ENCODE measurements around the gene CELF2.
"Not testable (repeated sequence)": the region's sequence is repeated elsewhere in the genome, so short reads cannot be mapped to it uniquely, and the experiment has no call there.

Gene CELF2

DNA sequence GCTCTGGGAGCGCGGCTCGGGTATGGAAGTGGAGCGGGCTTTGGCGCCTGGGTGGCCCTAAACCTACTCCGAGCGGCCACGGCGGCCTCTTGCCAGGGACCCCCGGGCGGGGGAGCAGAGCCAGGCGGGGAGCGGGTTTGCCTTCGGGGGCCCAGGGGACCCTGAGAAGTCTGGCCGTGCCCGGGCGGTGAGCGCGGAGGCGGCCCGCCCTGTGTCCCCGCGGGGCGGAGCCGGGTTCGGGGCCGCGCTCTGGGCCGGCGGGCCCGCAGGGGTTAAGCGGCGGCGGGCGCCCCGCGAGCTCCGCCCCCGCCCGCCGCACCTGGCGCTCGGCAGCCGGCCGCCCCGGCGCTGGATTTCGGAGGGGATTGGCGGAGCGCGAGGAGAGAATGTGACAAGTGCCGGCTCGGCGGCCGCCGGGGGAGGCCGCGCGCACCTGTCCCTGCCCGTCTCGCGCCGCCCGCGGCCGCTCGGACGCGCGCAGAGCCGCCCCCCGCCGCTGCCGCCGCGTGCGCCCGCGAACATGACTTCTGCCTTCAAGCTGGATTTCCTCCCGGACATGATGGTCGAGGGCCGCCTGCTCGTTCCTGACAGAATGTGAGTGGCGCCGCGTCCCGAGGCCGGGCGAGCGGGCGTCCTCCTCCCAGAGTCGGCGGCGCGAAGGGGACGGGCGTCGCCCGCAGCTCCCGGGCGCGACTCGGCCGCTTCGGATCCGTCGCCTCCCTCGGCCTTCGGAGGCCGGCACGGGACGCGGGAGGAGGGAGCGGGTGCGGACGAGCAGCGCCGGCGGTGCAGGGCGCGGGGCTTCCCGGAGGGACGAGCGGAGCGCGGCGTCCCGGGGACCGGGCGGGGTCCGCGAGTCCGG, at the start of gene CELF2:
CELF2 (plus strand) TSS at position 303 of the 862 bp plus-strand sequence; CDS start at position 521, 218 bp downstream.
- peak; percentile 43 for DNase-seq (ENCODE audit: low read depth)

DNA sequence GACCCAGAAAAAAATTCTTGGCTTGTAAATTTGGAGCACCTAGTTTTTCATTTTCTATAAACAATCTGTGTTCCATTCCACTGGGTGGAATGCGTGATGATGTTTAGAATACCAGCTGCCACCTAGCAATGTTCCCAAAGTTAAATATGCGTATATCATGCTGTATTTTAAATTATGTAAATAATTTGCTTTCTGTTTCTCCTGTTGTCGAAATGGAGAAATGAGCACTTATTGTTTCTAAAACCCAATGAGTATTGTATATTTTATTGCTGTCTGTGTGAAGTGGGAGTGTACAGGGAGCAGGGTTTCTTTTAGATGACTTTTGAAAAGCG, 49.4 kb upstream of the CELF2 start:
- DNase-seq (ENCODE audit: low read depth): no peak

DNA sequence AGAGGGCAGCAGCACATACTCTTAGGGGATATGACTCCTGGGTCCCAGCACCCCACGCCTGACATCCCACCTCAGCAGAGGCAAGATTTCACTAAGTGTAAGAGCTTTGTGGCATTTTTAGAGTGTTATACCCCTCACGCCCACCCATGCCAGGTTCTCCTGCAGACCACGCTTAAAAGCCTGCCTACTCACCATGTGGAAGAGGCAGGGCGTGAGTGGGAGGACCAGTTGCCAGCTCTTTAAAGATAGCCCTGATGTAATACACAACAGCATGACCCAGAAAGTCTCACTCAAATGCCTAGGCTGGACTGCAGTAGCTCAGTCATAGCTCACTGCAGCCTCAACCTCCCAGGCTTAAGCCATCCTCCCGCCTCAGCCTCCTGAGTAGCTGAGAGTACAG, 44.4 kb upstream of the CELF2 start:
- no peak for DNase-seq (ENCODE audit: low read depth)

DNA sequence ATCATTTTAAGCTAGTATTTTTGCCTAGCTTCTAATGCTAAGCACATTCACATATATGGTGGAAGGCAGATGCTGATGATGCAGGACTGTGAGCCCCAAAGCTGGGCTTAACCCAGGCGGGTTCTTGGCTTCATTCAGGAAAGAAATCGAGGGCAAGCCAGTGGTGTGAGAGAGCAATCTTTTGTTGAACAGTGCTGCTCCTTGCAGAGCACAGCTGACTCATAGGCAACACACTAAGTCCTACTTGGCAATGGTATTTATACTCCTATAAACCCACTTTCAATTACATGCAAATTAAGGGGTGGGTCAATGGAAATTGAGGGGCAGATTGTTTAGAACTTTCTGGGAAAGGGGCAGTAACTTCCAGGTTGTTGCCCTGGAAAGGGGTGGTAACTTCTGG, 42.0 kb upstream of the CELF2 start:
- no peak for DNase-seq (ENCODE audit: low read depth)

DNA sequence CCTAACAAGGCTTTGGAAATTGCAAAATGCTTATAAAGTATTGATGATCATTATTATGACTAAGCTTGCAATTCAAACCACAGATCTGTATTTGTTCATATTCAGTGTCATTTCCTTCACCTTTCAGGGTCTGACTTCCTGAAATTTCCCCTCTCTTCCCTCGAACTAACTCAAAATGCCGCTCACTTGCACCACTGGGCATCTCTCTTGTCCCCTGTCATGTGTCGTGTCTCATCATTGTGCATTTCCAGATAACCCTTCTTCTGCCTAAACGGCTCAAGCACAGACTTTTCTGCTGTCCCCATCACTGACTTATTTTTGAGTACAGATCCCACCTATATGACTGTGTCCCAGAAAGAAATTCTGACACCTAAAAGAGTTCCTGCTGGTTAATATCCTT, 41.0 kb upstream of the CELF2 start:
- no peak for DNase-seq (ENCODE audit: low read depth)

DNA sequence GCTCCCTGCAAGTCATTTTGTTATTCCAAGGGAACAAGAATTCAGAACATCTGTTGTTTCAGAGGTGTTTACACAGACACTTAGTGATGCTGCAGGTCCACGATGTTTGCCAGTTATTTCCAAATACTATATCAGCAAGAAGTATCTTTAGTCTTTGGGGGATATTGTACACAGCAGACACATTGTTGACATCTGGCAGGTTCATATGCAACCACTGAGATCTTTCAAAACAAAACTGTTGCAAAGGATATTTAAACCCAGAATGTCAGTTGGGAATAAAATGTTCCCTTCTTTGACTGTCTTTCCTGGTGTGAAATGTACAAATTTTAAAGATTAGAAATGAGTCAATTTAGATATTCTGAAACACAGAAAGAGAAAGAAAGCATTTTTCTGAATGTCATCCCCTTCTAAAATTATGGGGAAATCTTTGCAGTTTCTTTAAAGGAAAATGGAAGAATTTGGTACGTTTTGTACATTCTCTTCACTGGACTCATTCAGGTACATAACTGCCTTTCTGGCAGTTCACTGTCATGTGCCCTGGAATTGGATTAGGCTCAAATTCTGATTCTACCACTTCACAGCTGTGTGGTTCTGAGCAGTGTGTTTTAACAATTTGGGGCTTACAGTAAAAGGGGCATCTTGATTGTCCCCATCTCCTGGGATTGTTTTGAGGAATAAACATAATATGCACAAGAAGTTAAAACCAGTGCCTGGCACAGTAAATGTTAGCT, 40.3 kb upstream of the CELF2 start:
- DNase-seq (ENCODE audit: low read depth): no peak

DNA sequence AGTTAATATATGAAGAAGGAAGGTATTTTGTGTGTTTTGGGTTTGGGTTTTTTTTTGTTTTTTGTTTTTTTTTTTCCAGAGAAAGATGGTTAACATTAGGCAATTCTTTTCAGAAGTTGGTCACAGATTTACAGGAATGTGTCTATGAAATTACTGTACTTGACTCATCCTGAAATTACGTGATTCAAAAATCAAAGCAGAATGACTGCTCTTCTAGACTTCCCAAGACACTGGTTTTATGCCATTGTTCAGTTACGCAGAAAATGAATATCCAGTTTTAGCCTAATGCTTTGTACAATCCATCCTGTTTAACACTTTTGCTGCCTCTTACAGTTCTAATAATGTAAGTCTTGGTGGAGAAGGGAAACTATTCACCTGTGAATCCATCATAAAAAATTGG, 39.7 kb upstream of the CELF2 start:
- DNase-seq (ENCODE audit: low read depth): no peak

DNA sequence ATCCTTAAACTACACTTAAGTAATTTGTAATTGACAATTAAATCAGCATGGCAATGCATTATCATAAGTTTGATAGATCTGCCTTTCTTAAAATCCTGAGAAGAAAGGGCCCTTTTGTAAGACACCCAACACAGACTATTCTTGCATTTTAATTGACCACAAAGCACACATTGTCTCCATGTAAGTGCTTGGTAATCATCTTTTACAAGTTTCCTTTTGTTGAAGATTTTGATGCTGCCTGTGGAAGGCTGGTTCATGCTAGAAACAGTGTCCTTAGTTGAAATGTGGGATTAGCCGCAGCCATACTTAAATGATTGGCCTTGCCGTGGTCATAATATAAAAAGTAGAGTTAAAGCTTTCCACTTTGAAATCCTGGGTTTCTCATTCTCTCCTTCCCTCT, 32.3 kb upstream of the CELF2 start:
- no peak for DNase-seq (ENCODE audit: low read depth)

DNA sequence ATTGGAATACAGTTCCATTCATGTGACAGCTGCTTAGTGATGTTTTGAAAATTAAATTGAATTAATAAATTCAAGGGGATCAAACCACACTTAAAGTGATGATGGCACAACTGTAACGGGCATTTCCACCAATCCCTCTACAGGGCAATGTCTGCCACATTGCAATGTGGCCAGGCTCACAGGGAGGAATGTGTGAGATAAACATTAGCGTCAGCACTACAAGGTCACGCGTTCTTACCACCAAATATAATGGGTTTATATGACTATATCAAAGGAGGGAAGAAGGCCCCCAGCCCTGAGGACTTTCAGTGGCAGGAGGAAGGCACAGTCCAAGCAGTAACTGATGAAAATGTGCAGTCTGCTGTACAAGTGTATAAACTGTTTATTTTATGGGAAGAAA, 31.1 kb upstream of the CELF2 start:
- no peak for DNase-seq (ENCODE audit: low read depth)

DNA sequence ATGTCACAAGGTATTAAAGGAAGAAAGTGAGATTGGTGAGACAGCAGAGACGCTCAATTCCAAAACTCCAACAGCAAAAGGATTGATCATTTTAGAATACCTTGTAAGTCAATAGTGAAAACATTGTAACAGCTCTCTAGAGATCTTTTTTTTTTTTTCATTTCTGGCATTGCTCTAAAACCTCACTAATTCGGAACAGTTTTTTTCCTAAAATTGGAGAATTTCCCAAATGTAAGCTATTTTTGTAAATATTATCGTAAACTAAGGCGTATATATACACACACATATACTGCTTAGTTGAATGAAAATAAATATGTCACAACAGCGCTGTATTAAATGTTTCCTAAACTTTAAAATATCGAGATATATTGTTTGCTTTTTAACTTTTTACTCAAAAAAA, 30.6 kb upstream of the CELF2 start:
- DNase-seq (ENCODE audit: low read depth): no peak

DNA sequence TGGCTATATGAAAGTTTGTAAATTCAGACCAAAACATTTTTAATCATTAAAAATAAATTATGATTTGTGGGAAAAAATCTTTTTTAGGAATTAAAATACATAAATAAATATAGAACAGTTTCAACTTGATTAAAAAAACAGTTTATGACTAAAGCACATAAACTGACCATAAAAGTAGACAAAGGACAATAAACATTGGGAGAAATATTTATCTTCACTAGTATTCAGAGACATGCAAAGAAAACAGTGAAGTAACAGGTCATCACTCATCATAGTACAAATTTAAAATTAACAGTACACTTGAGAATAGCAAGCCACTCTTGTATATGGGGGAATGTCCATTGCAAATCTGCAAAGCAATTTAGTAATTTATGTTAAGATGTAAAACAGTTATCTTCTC, 28.0 kb upstream of the CELF2 start:
- DNase-seq (ENCODE audit: low read depth): no peak

DNA sequence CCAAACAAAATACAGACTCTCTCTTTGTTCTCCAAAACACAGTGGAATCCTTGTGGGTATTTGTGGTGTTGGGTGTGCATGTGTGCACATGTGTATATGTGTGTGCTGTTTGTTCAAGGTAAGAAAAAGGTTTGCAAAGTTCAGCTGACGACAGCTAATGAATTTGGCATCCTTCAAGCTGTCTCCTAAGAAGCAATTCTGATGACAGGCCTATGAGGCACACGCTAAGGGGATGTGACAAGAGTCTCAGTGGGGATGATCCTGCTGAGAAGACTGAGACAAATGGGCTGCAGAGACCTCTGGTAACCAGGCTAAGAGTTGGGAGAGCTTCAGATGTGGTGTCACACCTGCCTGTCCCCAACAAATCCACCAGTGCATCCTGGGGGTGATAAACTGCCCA, 26.5 kb upstream of the CELF2 start:
- no peak for DNase-seq (ENCODE audit: low read depth)

DNA sequence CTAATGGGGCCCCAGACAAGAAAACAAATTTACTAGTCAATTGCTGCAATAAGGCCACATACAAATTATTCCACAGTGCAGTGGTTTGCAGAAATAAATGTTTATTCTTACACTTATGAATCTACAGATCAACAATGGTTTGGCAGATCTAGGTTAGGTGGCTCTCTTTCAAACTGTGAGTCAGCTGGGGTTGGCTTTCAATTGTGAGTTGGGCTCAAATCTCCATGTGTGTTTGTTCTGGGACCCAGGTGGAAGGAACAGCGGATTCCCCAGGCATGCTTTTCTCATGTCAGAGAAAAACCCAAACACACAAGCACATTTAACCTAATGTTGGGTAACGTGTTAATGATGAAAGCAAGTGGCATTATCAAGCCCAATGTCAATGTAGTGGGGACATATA, 25.6 kb upstream of the CELF2 start:
- DNase-seq (ENCODE audit: low read depth): no peak

DNA sequence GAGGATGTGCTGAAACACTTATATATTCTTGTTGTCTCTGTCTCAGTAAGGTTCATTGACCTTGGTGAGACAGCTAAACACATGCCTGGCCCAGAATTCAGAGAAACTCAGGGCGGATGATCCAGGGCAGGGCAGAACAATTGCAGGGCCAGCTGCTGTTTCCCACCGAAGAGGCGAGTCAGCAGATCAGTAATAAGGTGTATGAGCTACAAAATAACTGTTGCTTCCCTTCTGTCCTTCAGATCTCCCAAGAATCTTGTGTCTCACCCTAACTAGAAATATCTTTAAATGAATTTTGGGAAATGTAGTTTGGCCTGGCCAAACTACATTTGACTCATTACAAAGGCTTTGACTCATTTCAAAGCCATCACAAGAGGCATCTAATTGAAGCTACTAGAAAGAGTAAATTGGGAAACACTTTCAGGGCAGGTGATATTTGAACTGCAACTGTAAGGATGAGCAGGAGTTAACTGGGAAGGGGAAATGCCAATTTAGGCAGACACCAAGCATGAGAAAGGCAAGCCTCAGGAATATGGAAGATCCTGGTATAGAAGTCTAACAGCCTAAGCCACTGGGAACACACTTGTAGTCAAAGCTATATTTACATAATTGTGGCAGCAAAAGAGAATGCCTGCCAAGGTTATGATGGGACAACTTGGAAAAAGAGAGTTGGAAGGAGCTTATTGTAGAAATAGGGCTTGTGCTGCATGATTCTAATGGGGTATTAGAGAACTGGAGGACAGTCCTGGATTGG, 24.5 kb upstream of the CELF2 start:
- no peak for DNase-seq (ENCODE audit: low read depth)

DNA sequence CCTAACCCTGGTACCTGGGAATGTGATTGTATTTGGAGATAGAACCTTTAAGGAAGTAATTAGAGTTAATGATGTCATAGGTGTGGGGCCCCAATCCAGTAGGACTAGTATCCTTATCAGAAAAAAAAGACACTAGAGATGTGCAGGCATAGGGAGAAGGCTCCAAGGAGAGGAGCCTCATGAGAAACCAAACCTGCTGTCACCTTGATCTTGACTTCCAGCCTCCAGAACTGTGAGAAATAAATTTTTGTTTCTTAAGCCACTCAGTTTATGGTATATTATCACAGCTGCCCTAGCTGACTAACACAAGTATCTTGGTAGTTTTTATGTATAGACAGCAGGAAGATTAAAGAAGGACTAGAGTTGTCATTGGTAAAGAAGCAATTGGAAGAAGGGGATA, 23.9 kb upstream of the CELF2 start:
- DNase-seq (ENCODE audit: low read depth): no peak

DNA sequence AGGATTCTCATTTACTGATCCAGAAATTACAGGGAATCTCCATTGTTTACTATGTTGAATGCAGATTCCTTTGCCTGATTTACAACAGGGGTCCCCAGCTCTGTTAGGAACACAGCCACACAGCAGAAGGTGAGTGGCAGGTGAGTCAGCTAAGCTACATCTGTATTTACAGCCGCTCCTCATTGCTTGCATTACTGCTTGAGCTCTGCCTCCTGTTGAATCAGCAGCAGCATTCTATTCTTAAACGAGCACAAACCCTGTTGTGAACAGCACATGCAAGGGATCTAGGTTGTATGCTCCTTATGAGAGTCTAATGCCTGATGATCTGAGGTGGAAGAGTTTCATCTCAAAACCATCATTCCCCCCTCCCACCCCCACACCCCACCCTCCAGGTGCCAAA, 23.3 kb upstream of the CELF2 start:
- DNase-seq (ENCODE audit: low read depth): no peak

DNA sequence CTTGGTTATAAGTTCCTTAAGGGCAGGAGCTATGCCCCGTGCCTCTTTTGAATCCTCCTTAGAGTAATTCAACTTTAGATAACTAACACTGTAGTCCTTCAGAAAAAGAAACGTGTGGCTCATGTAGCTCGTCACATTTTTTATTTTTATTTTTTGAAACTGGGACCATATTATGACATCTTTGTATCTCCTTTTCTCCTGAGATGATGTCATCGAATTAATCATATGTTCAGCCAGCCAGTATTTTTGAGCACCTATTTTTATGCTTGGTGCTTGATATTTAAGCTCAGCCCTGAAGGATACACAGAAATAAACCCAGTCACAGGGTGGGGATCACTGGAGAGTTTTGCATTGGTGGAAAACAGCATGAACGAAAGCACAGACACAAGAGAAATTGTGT, 22.6 kb upstream of the CELF2 start:
- DNase-seq (ENCODE audit: low read depth): no peak

DNA sequence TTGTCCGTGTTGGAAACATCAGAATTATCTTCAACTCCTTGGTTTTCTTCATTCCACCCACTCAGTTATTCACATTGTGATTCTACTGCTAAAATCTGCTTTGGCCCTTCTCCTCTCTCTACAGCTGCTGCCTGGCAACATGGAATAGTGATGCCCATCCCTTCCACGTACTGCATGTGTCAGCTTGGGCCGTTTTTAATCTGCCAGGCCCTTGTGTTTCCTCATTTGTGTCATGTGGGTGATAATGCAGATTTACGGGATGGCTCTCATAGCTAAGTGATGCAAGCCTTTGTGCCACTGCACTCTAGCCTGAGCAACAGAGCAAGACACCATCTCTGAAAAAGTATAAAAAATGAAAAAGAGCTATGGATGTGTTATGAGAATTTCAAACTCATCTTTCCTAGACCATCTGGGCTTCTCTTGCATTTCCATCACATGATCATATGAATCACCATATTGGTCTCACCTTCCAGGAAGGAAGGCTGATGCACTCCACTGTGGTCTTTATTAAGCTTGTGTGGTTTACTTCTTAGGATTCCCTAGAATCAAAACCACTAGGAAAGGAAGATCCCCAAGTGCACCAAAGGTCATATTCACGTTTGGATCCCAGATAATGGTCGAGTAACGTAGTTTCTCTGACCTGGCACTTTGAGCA, 20.6 kb upstream of the CELF2 start:
- no peak for DNase-seq (ENCODE audit: low read depth)

DNA sequence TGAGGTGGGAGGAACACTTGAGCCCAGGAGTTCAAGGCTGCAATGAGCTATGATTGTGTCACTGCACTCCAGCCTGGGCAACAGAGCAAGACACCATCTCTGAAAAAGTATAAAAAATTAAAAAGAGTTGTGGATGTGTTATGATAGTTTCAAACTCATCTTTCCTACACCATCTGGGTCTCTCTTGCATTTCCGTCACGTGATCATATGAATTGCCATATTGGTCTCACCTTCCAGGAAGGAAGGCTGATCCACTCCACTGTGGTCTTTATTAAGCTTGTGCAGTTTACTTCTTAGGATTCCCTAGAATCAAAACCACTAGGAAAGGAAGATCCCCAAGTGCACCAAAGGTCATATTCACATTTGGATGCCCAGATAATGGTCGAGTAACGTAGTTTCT, 18.2 kb upstream of the CELF2 start:
- DNase-seq (ENCODE audit: low read depth): not testable (repeated sequence)

DNA sequence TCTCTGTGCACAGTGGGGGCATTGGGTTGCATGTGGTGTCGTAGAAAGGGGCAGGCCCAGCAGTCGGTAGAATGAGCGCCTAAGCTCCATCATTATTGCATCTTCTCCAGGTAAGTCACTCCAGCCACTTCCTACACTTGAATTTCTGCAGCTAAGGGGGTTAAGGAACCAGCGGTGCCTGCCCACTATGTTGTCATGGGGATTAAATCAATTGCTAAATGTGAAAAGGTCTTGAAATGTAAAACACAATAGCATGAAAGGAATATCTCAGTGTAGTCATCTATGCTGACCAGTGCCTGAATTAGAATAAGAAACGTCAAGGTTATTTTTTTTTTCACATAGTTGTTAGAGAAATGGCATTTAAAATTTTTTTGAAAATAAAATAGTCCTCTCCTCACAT, 15.2 kb upstream of the CELF2 start:
- DNase-seq (ENCODE audit: low read depth): no peak

DNA sequence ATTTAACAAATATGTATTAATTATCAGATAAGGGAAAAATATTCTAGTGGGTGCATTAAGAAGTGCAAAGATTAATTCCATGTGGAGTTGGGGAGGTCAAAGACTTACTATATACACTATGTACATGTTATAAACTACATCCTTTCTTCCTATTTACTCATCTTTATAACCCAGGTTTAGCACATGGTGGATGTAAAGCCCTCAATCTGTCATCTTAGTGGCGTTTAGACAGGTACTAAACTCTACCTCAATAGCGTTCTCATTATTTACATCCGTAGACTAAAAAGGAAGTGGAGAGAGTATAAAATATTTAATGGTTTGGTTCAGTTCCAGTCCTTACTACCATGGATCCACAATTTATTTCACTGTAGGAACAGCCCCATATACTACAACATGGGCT, 14.8 kb upstream of the CELF2 start:
- DNase-seq (ENCODE audit: low read depth): no peak

DNA sequence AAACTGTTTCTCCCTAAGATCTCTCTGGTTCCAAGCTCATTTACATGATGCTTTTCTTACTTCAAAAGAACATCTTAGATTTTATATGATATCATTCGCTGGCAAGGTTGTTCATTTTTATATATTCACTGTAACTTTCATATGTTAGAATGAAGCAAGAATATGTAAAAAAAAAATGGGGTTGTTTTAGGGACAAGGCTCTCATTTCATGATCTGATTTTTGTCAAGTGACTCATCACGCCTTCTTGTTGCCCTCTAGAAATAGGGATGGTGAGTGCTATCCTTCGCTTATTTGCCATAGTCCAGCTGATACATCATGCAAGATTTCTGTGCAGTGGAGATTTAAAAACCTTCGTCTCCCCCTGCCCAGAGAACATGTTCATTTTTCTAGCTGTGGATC, 14.0 kb upstream of the CELF2 start:
- DNase-seq (ENCODE audit: low read depth): no peak

Data from activated T-cell treated with anti-CD3 and anti-CD28 coated beads for 48 hours (primary cell).